ENCODE results near the gene PTGR3.

The PTGR3 gene

GRCh38 chr18:75248426-75249174, 39.7 kb upstream of the PTGR3 start:
- no peak overlapping the region for H3K27ac ChIP-seq

GRCh38 chr18:75247611-75248421, 38.9 kb upstream of the PTGR3 start:
- Histone ChIP-seq H3K4me3 (ENCODE audit: low read depth, low read length) (no peak overlapping the region), H3K27me3 (ENCODE audit: insufficient read depth, low read depth, severe bottlenecking) (no peaks in the 10 kb centered on the region), H3K36me3 (no peaks in the 10 kb centered on the region), H3K27ac (no peak overlapping the region), H3K9me3 (ENCODE audit: severe bottlenecking) (no peaks in the 10 kb centered on the region)
- DNase-seq, result no peak
- no peak for TF ChIP-seq CTCF (IDR thresholded peaks at IDR 0.05; ENCODE audit: low read depth, low read length)

More at GRCh38 chr18:75248426-75249174, 39.7 kb upstream of the PTGR3 start:
- TF ChIP-seq CTCF (IDR thresholded peaks at IDR 0.05; ENCODE audit: low read depth, low read length), result no peak
- no peak for DNase-seq
- no peaks in the 10 kb centered on the region for H3K36me3 ChIP-seq
- H3K27me3 ChIP-seq (ENCODE audit: insufficient read depth, low read depth, severe bottlenecking), result no peaks in the 10 kb centered on the region
- no peaks in the 10 kb centered on the region for H3K9me3 ChIP-seq (ENCODE audit: severe bottlenecking)
- no peak overlapping the region for H3K4me3 ChIP-seq (ENCODE audit: low read depth, low read length)

DNA sequence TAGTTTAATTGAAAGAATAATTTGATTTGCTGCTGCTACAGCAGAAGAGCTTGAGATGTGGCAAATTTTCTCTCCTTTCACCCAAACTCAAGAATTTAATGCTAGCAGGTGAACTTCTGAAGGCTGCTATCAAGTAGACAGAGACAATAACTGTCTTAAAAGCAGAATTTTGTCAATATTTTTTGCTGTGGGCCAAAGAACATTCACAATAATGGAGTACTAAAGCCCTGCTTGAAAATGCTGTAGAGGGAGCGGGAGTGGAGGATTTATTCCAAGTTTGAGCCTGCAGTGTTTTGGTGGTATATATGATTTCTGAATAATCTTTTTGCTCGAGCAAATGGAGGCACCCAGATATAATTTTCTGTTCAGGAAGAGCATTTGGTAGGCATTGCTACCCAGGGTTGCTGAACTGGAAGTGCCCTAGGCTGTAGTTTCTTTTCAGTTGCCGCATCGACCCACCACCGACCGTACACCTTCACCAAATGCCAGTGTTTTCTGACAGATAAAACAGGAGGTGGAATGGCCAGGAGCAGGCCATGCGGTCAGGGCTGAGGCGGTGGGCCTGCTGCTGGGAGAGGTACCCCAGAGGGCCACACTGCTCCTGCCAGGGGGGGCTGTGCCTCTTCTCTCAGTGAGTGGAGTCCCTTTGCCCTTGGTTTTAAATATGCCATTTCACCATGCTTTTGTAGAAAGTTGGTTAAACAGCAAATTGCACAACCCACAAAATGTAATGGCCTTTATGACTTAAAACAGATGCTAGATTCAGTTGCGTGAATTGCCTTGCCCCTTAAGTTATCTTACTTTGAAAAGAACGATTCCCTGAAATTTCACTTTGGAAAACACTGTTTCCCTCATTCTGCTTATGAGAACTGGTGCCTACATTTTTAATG, 38.0 kb upstream of the PTGR3 start:
- Histone ChIP-seq H3K27me3 (ENCODE audit: insufficient read depth, low read depth, severe bottlenecking) (no peaks in the 10 kb centered on the region), H3K36me3 (no peaks in the 10 kb centered on the region), H3K27ac (no peak overlapping the region), H3K4me3 (ENCODE audit: low read depth, low read length) (no peak overlapping the region), H3K9me3 (ENCODE audit: severe bottlenecking) (no peaks in the 10 kb centered on the region)
- no peak for DNase-seq
- no peak for TF ChIP-seq CTCF (IDR thresholded peaks at IDR 0.05; ENCODE audit: low read depth, low read length)

- peak; percentile 63 for DNase-seq
- TF ChIP-seq CTCF (IDR thresholded peaks at IDR 0.05; ENCODE audit: low read depth, low read length), result peak; percentile 79
- H3K9me3 ChIP-seq (ENCODE audit: severe bottlenecking), result peaks cover 2% of the 10 kb centered on the region
- no peaks in the 10 kb centered on the region for H3K36me3 ChIP-seq
- H3K4me3 ChIP-seq (ENCODE audit: low read depth, low read length), result no peak overlapping the region
- no peak overlapping the region for H3K27ac ChIP-seq
- H3K27me3 ChIP-seq (ENCODE audit: insufficient read depth, low read depth, severe bottlenecking), result no peaks in the 10 kb centered on the region
These were observed 35.7 kb upstream of the PTGR3 start for GRCh38 chr18:75244351-75245313.

DNA sequence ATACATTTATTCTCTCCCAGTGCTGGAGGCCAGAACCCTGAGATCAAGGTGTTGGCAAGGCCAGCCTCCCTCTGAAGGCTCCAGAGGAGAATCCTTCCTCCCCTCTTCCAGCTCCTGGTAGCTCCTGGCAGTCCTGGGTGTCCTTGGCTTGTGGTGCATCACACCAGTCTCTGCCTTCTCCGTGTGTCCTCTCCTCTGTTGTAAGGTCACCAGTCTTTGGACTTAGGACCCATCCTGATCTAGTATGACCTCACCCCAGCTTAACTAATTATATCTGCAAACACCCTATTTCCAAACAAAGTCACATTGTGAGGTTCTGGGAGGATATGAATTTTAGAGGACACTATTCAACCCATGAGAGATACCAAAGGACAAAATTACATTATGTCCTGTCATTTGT, 32.8 kb upstream of the PTGR3 start:
- H3K27me3 ChIP-seq (ENCODE audit: insufficient read depth, low read depth, severe bottlenecking), result no peaks in the 10 kb centered on the region
- peaks cover 2% of the 10 kb centered on the region for H3K9me3 ChIP-seq (ENCODE audit: severe bottlenecking)
- no peaks in the 10 kb centered on the region for H3K36me3 ChIP-seq
- DNase-seq, result no peak
- no peak for TF ChIP-seq CTCF (IDR thresholded peaks at IDR 0.05; ENCODE audit: low read depth, low read length)
- no peak overlapping the region for H3K4me3 ChIP-seq (ENCODE audit: low read depth, low read length)
- H3K27ac ChIP-seq, result no peak overlapping the region
